NCI-H226 (cell line): ENCODE data around the gene CLTA.
"Not testable (repeated sequence)": the region's sequence is repeated elsewhere in the genome, so short reads cannot be mapped to it uniquely, and the experiment has no call there.

Experiments used
- DNase-seq: peaks from one replicate; pipeline ENCODE4 v3.0.0-alpha.2; 2015

Gene CLTA

DNA sequence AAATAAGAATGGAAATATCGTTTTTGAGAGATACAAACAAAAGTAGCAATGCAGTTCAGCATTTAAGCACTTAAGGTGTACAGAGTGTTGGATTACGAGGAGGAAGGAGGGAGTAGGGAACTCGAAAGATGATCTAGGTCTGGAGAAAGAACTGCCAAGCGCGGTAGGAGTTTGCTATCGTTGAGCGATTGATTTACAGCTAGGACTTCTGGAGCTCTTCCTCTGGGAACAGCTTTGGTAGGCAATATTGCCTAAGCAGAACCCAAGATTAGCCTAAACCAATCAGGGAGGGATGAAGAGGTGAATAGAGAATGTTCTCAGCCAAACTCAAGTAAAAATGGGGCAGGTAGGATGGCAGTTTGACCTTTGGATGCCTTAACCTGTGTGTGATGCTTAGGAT, 965 bp downstream of the CLTA start:
- no peak for DNase-seq

DNA sequence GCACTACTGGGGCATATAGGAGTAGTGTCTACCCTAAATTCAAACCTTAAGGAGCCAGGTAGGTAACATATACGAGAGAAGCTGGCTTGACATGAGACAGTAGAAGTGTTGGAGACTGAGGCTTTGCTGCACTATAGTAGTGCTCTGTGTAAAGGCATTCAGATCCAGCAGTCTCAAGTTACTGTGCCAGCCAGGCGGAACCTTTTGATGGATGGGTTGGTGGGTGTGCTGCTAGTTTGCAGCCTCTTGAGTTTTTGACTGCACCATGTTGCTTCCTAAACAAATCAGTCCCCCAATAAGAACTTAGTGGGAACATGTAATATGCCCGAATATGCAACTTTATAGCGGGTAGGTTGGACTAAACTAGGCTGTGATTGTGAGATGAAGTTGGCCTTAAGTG, 1.5 kb downstream of the CLTA start:
- DNase-seq, result no peak

- DNase-seq, result no peak
Observed at GRCh38 chr9:36193023-36193422, 2.3 kb downstream of the CLTA start.

GRCh38 chr9:36194326-36195000, 3.7 kb downstream of the CLTA start:
- DNase-seq, result no peak

DNA sequence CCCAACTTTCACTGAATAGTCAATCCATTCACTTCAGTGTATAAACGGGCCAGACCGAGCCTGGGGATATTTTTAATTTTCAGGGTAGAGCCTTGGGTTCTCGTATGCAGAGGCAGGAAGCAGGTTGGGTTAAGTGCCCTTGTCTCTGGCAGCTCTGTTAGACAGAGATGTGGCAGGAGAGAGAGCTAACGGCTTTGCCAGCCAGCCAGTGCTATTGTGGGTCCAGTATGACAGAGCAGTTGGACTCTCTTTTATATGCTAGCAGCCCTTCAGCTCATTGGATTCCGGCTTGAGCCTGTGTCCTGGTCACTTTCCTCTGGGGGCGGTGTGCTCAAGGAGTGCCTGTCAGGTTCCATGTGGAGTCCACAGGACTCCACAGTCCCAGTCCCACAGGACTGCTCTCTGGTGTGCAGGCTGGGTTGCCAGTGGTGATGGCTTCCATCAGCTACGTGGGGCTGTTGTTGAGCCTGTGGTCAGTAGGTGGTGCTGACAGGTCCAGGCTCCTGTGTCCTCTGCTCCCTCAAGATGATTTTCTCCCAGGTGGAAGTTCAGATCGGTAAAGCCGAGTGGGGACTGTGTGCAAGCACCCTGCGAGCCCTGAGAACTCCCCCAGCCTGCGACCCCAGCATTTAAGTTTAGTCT, 14.3 kb downstream of the CLTA start:
- DNase-seq, result no peak

- DNase-seq, result no peak
Observed at GRCh38 chr9:36207016-36207415, 16.3 kb downstream of the CLTA start.

GRCh38 chr9:36207546-36208012, 16.9 kb downstream of the CLTA start:
- DNase-seq, result no peak

DNA sequence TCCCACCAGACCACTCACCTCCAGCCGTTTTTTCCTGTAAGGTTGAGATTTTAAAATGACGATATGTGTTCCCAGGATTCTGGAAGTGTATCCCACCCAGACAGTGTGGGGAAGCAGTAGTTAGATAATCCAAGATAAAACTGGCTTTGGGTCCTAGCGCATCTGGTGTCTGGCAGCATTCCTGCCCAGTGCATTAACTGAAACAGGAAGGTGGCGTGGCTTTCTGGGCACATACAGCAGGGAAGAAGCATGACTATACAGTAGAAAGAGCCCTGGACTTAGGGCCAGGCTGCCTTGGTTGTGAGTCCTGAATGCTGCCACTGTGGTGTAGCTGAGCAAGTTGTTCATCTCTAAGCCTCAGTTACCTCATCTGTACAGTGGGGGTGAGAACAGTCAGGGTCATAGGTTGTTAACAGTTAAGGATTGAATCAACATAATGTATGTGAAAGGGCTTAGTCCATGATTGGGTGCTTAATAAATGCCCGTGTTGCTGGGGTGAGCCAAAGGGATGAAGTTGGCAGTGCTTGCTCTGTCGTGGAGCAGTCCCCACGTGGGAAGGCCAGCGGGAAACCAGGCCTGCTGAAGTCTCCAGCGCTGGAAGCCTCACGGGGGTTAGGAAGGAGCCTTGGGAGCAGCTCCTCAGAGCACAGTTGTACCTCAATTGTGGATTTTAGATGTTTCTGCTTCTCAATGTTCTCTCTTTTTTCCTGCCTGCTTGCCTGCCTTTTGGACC, 18.0 kb downstream of the CLTA start:
- no peak for DNase-seq

- DNase-seq, result no peak
Observed at GRCh38 chr9:36210722-36211121, 20.0 kb downstream of the CLTA start.

DNA sequence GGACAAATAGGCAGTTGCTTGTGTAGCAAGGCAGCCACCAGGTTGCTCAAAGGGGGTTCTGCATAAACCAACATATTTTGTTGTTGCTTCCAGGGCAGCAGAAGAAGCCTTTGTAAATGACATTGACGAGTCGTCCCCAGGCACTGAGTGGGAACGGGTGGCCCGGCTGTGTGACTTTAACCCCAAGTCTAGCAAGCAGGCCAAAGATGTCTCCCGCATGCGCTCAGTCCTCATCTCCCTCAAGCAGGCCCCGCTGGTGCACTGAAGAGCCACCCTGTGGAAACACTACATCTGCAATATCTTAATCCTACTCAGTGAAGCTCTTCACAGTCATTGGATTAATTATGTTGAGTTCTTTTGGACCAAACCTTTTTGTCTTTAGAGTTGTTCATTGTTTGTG, 20.8 kb downstream of the CLTA start:
- DNase-seq, result no peak

GRCh38 chr9:36213387-36213786, 22.7 kb downstream of the CLTA start:
- no peak for DNase-seq

DNA sequence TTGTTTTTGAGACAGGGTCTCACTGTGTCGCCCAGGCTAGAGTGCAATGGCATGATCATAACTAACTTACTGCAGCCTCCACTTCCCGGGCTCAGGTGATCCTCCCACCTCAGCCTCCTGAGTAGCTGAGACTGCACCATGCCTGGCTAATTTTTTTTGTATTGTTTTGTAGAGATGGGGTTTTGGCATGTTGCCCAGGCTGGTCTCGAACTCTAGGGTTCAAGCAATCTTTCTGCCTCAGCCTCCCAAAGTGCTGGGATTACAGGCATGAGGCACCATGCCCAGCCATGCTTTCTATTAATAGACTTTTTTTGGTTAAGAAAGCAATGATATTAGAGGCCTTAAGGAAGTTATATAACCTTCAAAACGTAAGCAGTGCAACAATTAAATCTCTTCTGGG, 23.3 kb downstream of the CLTA start:
- no peak for DNase-seq

DNA sequence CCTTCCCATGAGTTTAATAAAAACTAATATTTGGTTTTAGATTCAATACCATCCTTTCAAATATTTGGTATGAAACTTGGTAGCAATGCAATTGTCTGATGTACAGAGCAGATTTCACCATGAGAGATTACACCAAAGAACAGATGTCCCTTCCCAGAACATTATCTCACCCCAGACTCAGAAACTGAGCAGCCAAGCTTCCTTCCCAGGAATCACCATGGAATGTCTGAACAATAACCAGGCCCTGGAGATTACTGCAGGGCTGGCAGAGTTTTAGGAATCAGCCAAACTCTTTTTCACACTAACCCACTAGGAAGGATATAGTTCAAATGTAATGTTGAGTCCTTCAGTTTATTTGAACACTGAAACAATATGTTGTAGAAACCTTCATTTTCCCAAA, 23.9 kb downstream of the CLTA start:
- no peak for DNase-seq

GRCh38 chr9:36217256-36217968, 26.7 kb downstream of the CLTA start:
- no peak for DNase-seq

- DNase-seq, result no peak
Observed at GRCh38 chr9:36218011-36218410, 27.3 kb downstream of the CLTA start.

GRCh38 chr9:36218411-36218901, 27.7 kb downstream of the CLTA start:
- no peak for DNase-seq

DNA sequence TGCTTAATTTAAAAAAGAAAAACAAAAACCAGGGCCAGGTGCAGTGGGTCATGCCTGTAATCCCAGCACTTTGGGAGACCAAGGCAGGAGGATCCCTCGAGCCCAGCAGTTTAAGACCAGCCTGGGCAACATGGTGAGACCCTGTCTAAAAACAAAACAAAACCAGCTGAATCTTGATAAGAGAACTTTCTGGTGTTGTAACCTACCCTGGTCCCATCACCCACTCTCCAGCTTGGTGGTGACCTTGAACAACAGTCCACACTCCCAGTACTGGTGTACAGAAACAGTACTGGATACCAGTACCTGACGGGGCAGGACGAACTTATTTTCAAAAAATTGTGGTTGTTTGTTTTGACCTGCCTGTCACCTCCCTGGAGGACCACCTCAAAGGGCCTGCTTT, 30.9 kb downstream of the CLTA start:
- DNase-seq, result no peak

GRCh38 chr9:36222449-36222848, 31.7 kb downstream of the CLTA start:
- no peak for DNase-seq

GRCh38 chr9:36237230-36237629, 46.5 kb downstream of the CLTA start:
- DNase-seq, result no peak

DNA sequence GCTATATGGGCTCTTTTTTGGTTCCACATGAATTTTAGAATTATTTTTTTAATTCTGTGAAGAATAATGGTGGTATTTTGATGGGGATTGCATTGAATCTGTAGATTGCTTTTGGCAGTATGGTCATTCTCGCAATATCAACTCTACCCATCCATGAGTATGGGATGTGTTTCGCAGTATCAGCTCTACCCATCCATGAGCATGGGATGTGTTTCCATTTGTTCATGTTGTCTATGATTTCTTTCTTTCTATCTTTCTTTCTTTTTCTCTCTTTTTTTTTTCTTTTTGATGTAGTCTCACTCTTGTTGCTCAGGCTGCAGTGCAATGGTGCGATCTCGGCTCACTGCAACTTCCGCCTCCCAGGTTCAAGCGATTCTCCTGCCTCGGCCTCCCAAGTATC, 48.5 kb downstream of the CLTA start:
- DNase-seq, result not testable (repeated sequence)

DNA sequence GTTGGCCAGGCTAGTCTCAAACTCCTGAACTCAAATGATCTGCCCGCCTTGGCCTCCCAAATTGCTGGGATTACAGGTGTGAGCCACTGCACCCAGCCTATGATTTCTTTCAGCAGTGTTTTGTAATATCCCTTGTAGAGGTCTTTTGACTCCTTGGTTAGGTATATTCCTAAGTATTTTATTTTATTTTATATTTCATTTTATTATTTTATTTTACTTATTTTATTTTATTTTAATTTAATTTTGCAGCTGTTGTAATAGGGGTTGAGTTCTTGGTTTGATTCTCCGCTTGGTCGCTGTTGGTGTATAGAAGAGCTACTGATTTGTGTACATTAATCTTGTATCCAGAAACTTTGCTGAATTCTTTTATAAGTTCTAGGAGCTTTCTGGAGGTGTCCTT, 49.0 kb downstream of the CLTA start:
- DNase-seq, result not testable (repeated sequence)

GRCh38 chr9:36245906-36246305, 55.2 kb downstream of the CLTA start:
- no peak for DNase-seq

DNA sequence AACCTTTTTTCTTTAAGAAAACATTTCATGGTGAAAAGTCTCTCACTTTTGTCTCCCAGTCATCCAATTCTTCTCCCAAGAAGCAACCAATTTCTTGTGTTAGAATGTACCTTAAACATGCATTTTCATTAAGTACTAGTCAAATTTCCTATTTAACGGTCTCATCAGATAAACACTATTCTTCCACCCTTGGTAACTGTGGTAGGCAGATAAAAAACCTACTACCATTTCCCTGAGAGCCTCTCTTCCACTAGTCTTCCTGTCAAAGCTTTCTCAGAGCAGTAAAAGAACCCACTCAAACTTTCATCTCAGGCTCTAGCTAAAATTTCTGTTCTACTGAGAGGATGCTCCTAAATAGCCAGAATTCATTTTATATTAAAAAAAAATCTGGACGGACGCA, 56.6 kb downstream of the CLTA start:
- no peak for DNase-seq
